ENCODE data around the gene APBA1.

DNA sequence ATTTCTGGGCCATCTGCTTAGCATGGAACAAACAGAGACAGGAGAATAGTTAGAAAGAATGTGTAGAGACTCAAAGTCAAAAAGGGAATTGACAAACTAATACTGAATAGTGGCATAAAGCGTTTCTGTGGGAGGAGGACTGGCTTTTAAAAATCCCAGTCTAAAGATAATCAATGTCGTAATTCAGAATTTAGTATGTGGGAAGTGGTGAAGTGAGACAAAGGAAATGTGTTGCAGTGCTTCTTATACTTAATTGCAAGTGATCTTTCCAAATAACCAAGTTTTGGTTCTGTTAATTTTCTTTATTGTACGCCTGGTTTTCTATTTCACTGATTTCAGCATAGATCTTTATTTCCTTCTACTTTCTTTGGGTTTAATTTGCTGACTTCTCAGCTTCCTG lies 214.0 kb downstream of the APBA1 start:
- TF ChIP-seq SIN3A (IDR thresholded peaks at IDR 0.05; ENCODE audit: borderline replicate concordance, insufficient read depth, low read depth, low read length) (no peak), CTCF (IDR thresholded peaks at IDR 0.05) (no peak), TCF7L2 (IDR thresholded peaks at IDR 0.05; ENCODE audit: low read depth, low read length) (no peak)
- TF ChIP-seq, protein P1, sequence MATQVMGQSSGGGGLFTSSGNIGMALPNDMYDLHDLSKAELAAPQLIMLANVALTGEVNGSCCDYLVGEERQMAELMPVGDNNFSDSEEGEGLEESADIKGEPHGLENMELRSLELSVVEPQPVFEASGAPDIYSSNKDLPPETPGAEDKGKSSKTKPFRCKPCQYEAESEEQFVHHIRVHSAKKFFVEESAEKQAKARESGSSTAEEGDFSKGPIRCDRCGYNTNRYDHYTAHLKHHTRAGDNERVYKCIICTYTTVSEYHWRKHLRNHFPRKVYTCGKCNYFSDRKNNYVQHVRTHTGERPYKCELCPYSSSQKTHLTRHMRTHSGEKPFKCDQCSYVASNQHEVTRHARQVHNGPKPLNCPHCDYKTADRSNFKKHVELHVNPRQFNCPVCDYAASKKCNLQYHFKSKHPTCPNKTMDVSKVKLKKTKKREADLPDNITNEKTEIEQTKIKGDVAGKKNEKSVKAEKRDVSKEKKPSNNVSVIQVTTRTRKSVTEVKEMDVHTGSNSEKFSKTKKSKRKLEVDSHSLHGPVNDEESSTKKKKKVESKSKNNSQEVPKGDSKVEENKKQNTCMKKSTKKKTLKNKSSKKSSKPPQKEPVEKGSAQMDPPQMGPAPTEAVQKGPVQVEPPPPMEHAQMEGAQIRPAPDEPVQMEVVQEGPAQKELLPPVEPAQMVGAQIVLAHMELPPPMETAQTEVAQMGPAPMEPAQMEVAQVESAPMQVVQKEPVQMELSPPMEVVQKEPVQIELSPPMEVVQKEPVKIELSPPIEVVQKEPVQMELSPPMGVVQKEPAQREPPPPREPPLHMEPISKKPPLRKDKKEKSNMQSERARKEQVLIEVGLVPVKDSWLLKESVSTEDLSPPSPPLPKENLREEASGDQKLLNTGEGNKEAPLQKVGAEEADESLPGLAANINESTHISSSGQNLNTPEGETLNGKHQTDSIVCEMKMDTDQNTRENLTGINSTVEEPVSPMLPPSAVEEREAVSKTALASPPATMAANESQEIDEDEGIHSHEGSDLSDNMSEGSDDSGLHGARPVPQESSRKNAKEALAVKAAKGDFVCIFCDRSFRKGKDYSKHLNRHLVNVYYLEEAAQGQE (IDR thresholded peaks at IDR 0.05; ENCODE audit: insufficient read depth in 1 of 2, low read depth in 2 of 2, low read length in 1 of 2): no peak
